ENCODE data around the gene CCDC190.

Gene CCDC190

DNA sequence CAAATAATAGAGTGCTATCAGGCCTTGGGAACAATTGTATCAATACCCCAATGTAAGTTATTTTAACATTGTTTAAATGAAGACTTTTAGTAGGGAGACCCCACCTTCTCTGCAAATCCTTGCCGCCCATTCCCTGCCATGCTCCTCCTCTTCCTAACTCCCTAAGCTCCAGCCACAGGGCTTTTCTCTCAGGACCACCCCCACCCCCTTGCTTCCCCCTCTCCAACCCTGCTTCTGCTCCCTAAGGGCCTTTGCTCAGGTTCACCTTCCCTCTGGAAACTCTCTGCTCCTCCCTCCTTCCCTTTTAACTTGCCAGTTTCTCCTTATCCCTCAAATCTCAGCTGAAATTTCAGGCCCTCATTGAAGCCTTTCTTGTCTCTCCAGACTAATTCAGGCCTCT lies 16.8 kb downstream of the CCDC190 start:
- TF ChIP-seq, protein P1, sequence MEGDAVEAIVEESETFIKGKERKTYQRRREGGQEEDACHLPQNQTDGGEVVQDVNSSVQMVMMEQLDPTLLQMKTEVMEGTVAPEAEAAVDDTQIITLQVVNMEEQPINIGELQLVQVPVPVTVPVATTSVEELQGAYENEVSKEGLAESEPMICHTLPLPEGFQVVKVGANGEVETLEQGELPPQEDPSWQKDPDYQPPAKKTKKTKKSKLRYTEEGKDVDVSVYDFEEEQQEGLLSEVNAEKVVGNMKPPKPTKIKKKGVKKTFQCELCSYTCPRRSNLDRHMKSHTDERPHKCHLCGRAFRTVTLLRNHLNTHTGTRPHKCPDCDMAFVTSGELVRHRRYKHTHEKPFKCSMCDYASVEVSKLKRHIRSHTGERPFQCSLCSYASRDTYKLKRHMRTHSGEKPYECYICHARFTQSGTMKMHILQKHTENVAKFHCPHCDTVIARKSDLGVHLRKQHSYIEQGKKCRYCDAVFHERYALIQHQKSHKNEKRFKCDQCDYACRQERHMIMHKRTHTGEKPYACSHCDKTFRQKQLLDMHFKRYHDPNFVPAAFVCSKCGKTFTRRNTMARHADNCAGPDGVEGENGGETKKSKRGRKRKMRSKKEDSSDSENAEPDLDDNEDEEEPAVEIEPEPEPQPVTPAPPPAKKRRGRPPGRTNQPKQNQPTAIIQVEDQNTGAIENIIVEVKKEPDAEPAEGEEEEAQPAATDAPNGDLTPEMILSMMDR (IDR thresholded peaks at IDR 0.05; ENCODE audit: low read depth, low read length): no peak
- H3K27ac ChIP-seq: no peak overlapping the region
- H3K9me3 ChIP-seq (ENCODE audit: severe bottlenecking): no peaks in the 10 kb centered on the region
- no peak overlapping the region for H3K4me3 ChIP-seq (ENCODE audit: low read depth, low read length)
- no peaks in the 10 kb centered on the region for H3K27me3 ChIP-seq (ENCODE audit: insufficient read depth, low read depth, severe bottlenecking)
- no peak for DNase-seq
- no peaks in the 10 kb centered on the region for H3K36me3 ChIP-seq

DNA sequence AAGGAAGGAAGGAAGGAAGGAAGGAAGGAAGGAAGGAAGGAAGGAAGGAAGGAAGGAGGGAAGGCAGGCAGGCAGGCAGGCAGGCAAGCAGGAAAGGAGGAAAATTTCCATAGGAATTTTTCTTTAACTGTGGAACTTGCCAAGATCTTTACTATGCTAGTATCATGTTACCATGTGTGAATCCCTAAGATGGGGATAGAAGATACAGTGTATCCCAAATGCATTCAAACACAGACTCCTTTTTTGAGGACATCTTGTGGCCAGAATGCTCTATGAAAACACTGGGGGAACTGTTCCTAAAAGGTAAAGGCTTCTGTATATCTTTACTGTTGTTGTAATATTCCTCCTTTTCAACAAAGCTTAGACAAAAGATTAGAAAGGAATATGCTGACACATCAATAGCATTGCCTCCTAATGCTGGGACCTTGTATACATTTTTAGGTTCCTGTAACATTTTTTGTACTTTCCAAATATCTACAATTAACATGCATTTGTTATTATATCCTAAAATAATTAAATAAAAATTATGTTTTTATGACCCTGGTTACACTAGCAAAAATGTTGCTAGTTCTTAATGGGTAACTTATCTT lies 20.6 kb downstream of the CCDC190 start:
- no peak for DNase-seq
- Histone ChIP-seq H3K36me3 (no peaks in the 10 kb centered on the region), H3K27ac (no peak overlapping the region), H3K9me3 (ENCODE audit: severe bottlenecking) (peaks cover 7% of the 10 kb centered on the region), H3K27me3 (ENCODE audit: insufficient read depth, low read depth, severe bottlenecking) (no peaks in the 10 kb centered on the region), H3K4me3 (ENCODE audit: low read depth, low read length) (no peak overlapping the region)
- TF ChIP-seq, protein P1 (IDR thresholded peaks at IDR 0.05; ENCODE audit: low read depth, low read length): no peak

DNA sequence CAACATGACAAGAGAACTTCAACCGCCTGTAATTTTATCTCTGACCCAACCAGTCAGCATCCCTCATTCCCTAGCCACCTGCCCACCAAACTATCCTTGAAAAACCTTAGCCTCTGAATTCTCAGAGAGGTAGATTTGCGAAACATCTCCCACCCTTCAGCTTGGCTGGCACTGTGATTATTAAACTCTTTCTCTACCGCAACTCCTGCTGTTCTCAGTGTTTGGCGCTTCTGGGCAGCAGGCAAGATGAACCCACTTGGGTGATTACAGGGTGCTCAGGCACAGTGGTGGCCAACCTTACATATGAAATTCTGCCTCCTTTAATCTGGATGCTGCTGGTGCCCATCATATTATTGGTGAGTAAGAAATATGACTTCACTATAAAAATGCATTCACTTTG lies 22.1 kb downstream of the CCDC190 start:
- no peaks in the 10 kb centered on the region for H3K36me3 ChIP-seq
- no peaks in the 10 kb centered on the region for H3K27me3 ChIP-seq (ENCODE audit: insufficient read depth, low read depth, severe bottlenecking)
- H3K27ac ChIP-seq: no peak overlapping the region
- DNase-seq: no peak
- H3K4me3 ChIP-seq (ENCODE audit: low read depth, low read length): no peak overlapping the region
- TF ChIP-seq, protein P1 (IDR thresholded peaks at IDR 0.05; ENCODE audit: low read depth, low read length): no peak
- H3K9me3 ChIP-seq (ENCODE audit: severe bottlenecking): peaks cover 7% of the 10 kb centered on the region

DNA sequence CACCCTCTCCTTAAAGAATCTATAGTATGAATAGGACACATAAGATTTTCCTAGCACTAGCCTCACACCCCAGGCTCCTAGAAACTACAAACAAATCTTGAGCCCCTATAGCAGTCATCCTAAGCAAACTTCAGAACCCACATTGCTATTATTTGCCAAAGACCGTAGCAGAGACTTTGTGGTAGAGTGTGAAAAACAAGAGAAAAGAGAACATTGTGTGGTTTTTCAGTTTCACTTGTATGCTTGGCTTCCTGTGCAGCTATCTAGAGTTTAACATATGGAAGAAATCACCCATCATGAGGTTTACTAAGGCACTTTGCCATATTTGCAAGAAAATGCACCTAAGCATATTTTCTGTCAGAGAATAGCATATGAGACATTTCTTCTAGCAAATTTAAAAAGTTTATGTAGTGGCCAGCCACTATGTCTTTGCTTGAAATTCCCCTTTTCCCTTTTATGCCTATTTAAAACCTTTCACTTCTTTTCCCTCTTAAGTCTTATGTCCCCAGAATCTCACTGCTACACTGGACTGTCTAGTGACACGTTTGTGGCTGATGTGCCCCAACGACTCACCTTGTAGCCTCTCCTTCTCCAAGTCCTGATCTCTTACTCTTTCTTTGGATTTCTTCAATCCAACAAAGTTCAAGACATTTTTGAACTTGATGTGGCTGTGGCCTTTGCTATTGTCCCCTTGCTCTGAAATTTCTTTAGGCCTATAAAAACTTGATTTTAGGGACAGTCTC lies 25.6 kb downstream of the CCDC190 start:
- Histone ChIP-seq H3K36me3 (no peaks in the 10 kb centered on the region), H3K4me3 (ENCODE audit: low read depth, low read length) (no peak overlapping the region), H3K9me3 (ENCODE audit: severe bottlenecking) (peaks cover 7% of the 10 kb centered on the region), H3K27ac (no peak overlapping the region), H3K27me3 (ENCODE audit: insufficient read depth, low read depth, severe bottlenecking) (no peaks in the 10 kb centered on the region)
- DNase-seq: no peak
- TF ChIP-seq, protein P1 (IDR thresholded peaks at IDR 0.05; ENCODE audit: low read depth, low read length): no peak

DNA sequence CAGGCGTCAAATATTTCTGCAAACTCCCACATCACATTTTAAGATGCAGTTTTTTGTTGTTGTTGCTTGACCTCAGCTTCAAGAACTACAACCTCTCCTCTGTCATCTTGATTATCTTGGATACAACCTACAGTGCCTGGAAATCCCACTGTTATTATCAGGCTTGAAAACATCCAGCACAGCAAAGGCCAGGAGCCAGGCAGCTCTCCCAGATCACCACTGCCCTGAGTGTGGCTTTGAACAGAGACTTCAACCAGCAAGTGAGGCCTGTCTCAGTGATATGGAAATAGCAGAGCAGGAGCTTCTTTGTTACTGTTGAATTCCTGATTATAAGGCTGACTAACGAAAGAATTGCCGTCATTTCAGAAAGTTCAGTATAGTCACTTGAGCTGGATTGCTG lies 28.5 kb downstream of the CCDC190 start:
- no peak overlapping the region for H3K27ac ChIP-seq
- DNase-seq: no peak
- no peak overlapping the region for H3K4me3 ChIP-seq (ENCODE audit: low read depth, low read length)
- no peaks in the 10 kb centered on the region for H3K27me3 ChIP-seq (ENCODE audit: insufficient read depth, low read depth, severe bottlenecking)
- H3K9me3 ChIP-seq (ENCODE audit: severe bottlenecking): no peaks in the 10 kb centered on the region
- TF ChIP-seq, protein P1 (IDR thresholded peaks at IDR 0.05; ENCODE audit: low read depth, low read length): no peak
- H3K36me3 ChIP-seq: no peaks in the 10 kb centered on the region
